CD4-positive, alpha-beta T cell (primary cell): ENCODE results near the gene HAUS1. TPM values are rescaled to one million over a fixed set of nuclear protein-coding genes. Genes with fewer than 3 reads are reported as not detected.

Source experiments
- ATAC-seq: fragments of 200-7000 bp; cut with Tn5 transposase; one replicate; pipeline ENCODE4 v1.10.0; 2022; ENCODE audit warnings: mild to moderate bottlenecking; ENCODE audit not compliant: poor library complexity
- CTCF ChIA-PET: fragments of 350-600 bp; sonication (Branson Sonifier 250); formaldehyde crosslinking; loops from one replicate; lab custom pipeline; 2021; ENCODE audit warnings: antibody characterized with exemption, inconsistent platforms; lab: Charles Lee
- POLR2A ChIA-PET: fragments of 350-600 bp; sonication (Branson Sonifier 250); formaldehyde crosslinking; loops from one replicate; lab custom pipeline; 2021; ENCODE audit warnings: antibody characterized with exemption, inconsistent platforms; lab: Charles Lee
- DNase-seq, 14 experiments: peaks; one replicate each; pipeline ENCODE4 v3.0.0-alpha.2; 2013 to 2020; ENCODE audit warnings: mixed read lengths in 2 of 14
- H3K27ac ChIP-seq, 2 donors: one replicate each; pipeline versions ENCODE4 v1.5.1 to v1.7.0; 2013; ENCODE audit warnings: low read length in 2 of 2, low read depth in 1 of 2, mild to moderate bottlenecking in 1 of 2
- H3K27me3 ChIP-seq, 2 experiments: 1 replicate in 1 of 2; 2 replicates in 1 of 2; pipeline versions ENCODE4 v1.6.1 to v1.7.0; 2013; ENCODE audit warnings: low read length in 2 of 2, control low read depth in 1 of 2, mild to moderate bottlenecking in 1 of 2, moderate library complexity in 1 of 2; ENCODE audit not compliant: insufficient read depth in 2 of 2, control insufficient read depth in 1 of 2
- H3K36me3 ChIP-seq: one replicate; pipeline ENCODE4 v1.6.1; 2013; ENCODE audit warnings: low read length, control low read depth; ENCODE audit not compliant: insufficient read depth
- H3K4me1 ChIP-seq: one replicate; pipeline ENCODE4 v1.6.1; 2013; ENCODE audit warnings: low read length, control low read depth; ENCODE audit not compliant: insufficient read depth
- H3K4me3 ChIP-seq: one replicate; pipeline ENCODE4 v1.5.1; 2013; ENCODE audit warnings: mild to moderate bottlenecking, low read length, moderate library complexity
- H3K9me3 ChIP-seq, 2 experiments: 1 replicate in 1 of 2; 2 replicates in 1 of 2; pipeline versions ENCODE4 v1.6.1 to v1.7.0; 2013; ENCODE audit warnings: low read length in 2 of 2, mild to moderate bottlenecking in 2 of 2, control low read depth in 1 of 2, moderate library complexity in 1 of 2; ENCODE audit not compliant: control insufficient read depth in 1 of 2, insufficient read depth in 1 of 2
- H3K27ac Mint-ChIP-seq: one replicate; pipeline ENCODE4 v1.8.0; 2020; ENCODE audit warnings: mixed read lengths
- H3K27me3 Mint-ChIP-seq: one replicate; pipeline ENCODE4 v1.8.0; 2021; ENCODE audit warnings: mixed read lengths
- H3K36me3 Mint-ChIP-seq: one replicate; pipeline ENCODE4 v1.8.0; 2021; ENCODE audit warnings: low read depth, mixed read lengths
- H3K4me1 Mint-ChIP-seq: one replicate; pipeline ENCODE4 v1.8.0; 2021; ENCODE audit warnings: low read depth, mixed read lengths
- H3K4me3 Mint-ChIP-seq: one replicate; pipeline ENCODE4 v1.8.0; 2020; ENCODE audit warnings: mild to moderate bottlenecking, mixed read lengths
- H3K9me3 Mint-ChIP-seq: one replicate; pipeline ENCODE4 v1.8.0; 2020; ENCODE audit warnings: mixed read lengths
- CTCF ChIP-seq: fragments of 200-600 bp; IDR thresholded peaks from one replicate; pipeline ENCODE4 v1.8.0; 2022; ENCODE audit warnings: antibody characterized with exemption, mild to moderate bottlenecking
- intact Hi-C, 2 experiments: fragments of 100-400 bp; cut with DNase I in 1 of 2; cut with micrococcal nuclease in 1 of 2; formaldehyde crosslinking; loops; one replicate each; pipeline versions ENCODE4 v1.15.1 to v1.9.0; 2023 to 2025; cut with DNase I, micrococcal nuclease
- total RNA-seq, 174 experiments: library from RNA in 2 of 174; stranded (reverse) in 2 of 174; gene quantifications; one replicate each; pipeline ENCODE4 v1.2.3 and lab custom pipeline; 2021 to 2026

HAUS1 gene
- total RNA-seq, 2 experiments from 2014 or later: 8.8 to 10.8 TPM

- ATAC-seq (no peak), DNase-seq (no peak)
- H3K27ac ChIP-seq: no peak overlapping the region
- H3K4me1 ChIP-seq: no peaks in the 10 kb centered on the region
- POLR2A ChIA-PET: interaction anchor here (1.0 kb wide), 1 partner anchor 10 kb away, joined by 3 read pairs; no protein-coding TSS in a partner anchor
- no peaks in the 10 kb centered on the region for H3K27me3 Mint-ChIP-seq
- no peaks in the 10 kb centered on the region for H3K9me3 Mint-ChIP-seq
- no peaks in the 10 kb centered on the region for H3K36me3 ChIP-seq
- no peak for TF ChIP-seq CTCF
- intact Hi-C loops: no loop called here
- CTCF ChIA-PET: no interaction called here
- no peak overlapping the region for H3K4me3 Mint-ChIP-seq
- H3K36me3 Mint-ChIP-seq: no peaks in the 10 kb centered on the region
- H3K27ac Mint-ChIP-seq: no peak overlapping the region
- no peaks in the 10 kb centered on the region for H3K4me1 Mint-ChIP-seq
- H3K9me3 ChIP-seq: peaks cover 0 to 3% of the 10 kb centered on the region in 2 experiments
- H3K4me3 ChIP-seq: no peak overlapping the region
- H3K27me3 ChIP-seq: no peaks in the 10 kb centered on the region
Observed at GRCh38 chr18:46061796-46062195, 42.4 kb upstream of the HAUS1 start.

DNA sequence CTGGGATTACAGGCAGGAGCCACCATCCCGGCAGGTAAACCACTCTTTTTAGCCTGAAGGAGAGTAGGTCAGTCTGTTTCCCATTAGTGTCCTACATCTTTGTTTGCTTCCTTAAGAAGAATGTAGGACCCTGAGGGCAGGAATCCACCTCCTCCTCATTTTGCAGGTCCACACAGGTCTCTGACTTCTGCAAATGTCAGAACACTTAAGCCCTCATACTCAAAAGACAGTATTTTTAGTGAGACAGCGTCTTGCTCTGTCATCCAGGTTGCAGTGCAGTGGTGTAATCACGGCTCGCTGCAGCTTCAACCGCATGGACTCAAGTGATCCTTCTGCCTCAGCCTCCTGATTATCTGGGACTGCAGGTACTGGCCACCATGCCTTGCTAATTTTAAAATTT is 41.4 kb upstream of the HAUS1 start:
- no peaks in the 10 kb centered on the region for H3K27me3 Mint-ChIP-seq
- no peaks in the 10 kb centered on the region for H3K27me3 ChIP-seq
- no peaks in the 10 kb centered on the region for H3K36me3 ChIP-seq
- no peak overlapping the region for H3K27ac Mint-ChIP-seq
- H3K9me3 Mint-ChIP-seq: no peaks in the 10 kb centered on the region
- no peak overlapping the region for H3K27ac ChIP-seq
- ATAC-seq: no peak
- H3K36me3 Mint-ChIP-seq: no peaks in the 10 kb centered on the region
- POLR2A ChIA-PET: no interaction called here
- H3K4me3 Mint-ChIP-seq: no peak overlapping the region
- intact Hi-C loops: no loop called here
- no peaks in the 10 kb centered on the region for H3K4me1 Mint-ChIP-seq
- H3K4me1 ChIP-seq: no peaks in the 10 kb centered on the region
- H3K9me3 ChIP-seq: peaks cover 0 to 3% of the 10 kb centered on the region in 2 experiments
- H3K4me3 ChIP-seq: no peak overlapping the region
- no peak for DNase-seq
- TF ChIP-seq CTCF: no peak
- CTCF ChIA-PET: no interaction called here

DNA sequence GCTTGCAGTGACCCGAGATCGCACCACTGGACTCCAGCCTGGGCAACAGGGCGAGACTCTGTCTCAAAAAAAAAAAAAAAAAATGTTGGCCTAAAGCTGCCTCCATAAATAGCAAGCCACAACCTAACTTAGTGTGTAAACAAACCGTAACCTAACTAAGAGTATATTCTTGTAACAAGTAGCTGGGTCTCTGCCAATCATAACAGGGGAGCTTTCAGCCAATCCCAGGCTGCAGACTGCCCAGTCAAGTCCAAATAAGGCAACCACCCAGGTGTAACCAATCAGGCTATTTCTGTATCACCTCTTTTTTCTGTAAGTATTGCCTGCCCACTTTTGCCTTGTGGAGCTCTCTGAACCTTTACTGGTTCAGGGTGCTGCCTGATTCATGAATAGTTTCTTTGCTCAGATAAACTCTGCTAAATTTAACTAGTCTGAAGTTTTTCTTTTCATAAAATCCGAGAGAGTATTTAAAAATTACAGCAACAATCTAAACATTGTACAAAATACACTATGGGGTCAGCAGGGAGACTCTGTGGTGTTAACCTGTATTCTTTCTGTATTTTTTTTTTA is 36.7 kb upstream of the HAUS1 start:
- H3K27ac ChIP-seq: no peak overlapping the region
- peaks cover 29% of the 10 kb centered on the region for H3K4me1 Mint-ChIP-seq
- H3K27ac Mint-ChIP-seq: no peak overlapping the region
- ATAC-seq (no peak), DNase-seq (no peak)
- H3K27me3 ChIP-seq: no peaks in the 10 kb centered on the region
- POLR2A ChIA-PET: no interaction called here
- H3K4me3 ChIP-seq: no peak overlapping the region
- H3K4me1 ChIP-seq: peaks cover 32% of the 10 kb centered on the region
- intact Hi-C loops: no loop called here
- no peak for TF ChIP-seq CTCF
- H3K4me3 Mint-ChIP-seq: no peak overlapping the region
- H3K27me3 Mint-ChIP-seq: no peaks in the 10 kb centered on the region
- H3K9me3 Mint-ChIP-seq: no peaks in the 10 kb centered on the region
- CTCF ChIA-PET: no interaction called here
- no peaks in the 10 kb centered on the region for H3K36me3 Mint-ChIP-seq
- H3K36me3 ChIP-seq: no peaks in the 10 kb centered on the region
- H3K9me3 ChIP-seq: no peaks in the 10 kb centered on the region
